Parathyroid adenoma (tissue), 2 donors: Measurements from ENCODE around the gene SPTBN1.

ENCODE experiments used
- H2AFZ ChIP-seq: fragments of 300-600 bp; sonication (generic); one replicate; pipeline ENCODE4 v1.7.0; 2017; ENCODE audit warnings: antibody characterized with exemption, mild to moderate bottlenecking
- H3K27ac ChIP-seq: fragments of 300-600 bp; sonication (generic); one replicate; pipeline ENCODE4 v1.7.0; 2017
- H3K27me3 ChIP-seq: fragments of 300-600 bp; sonication (generic); one replicate; pipeline ENCODE4 v1.7.0; 2017; ENCODE audit warnings: low read length; ENCODE audit not compliant: control insufficient read depth, insufficient read depth
- H3K36me3 ChIP-seq: fragments of 300-600 bp; sonication (generic); one replicate; pipeline ENCODE4 v1.7.0; 2017; ENCODE audit warnings: low read length; ENCODE audit not compliant: control insufficient read depth, insufficient read depth
- H3K4me1 ChIP-seq: fragments of 300-600 bp; sonication (generic); one replicate; pipeline ENCODE4 v1.7.0; 2017; ENCODE audit warnings: control low read depth
- H3K4me2 ChIP-seq: fragments of 300-600 bp; sonication (generic); one replicate; pipeline ENCODE4 v1.7.0; 2017; ENCODE audit warnings: low read length
- H3K4me3 ChIP-seq: fragments of 300-600 bp; sonication (generic); one replicate; pipeline ENCODE4 v1.7.0; 2017; ENCODE audit warnings: low read depth, low read length
- H3K79me2 ChIP-seq: fragments of 300-600 bp; sonication (generic); one replicate; pipeline ENCODE4 v1.7.0; 2017; ENCODE audit warnings: control low read depth
- H3K9ac ChIP-seq: fragments of 300-600 bp; sonication (generic); one replicate; pipeline ENCODE4 v1.7.0; 2017; ENCODE audit warnings: mild to moderate bottlenecking
- H3K9me3 ChIP-seq: fragments of 300-600 bp; sonication (generic); one replicate; pipeline ENCODE4 v1.7.0; 2017; ENCODE audit warnings: low read length; ENCODE audit not compliant: control insufficient read depth
- CTCF ChIP-seq: fragments of 300-600 bp; sonication (generic); IDR thresholded peaks from one replicate; pipeline ENCODE4 v1.7.0; 2017; ENCODE audit warnings: antibody characterized with exemption, mild to moderate bottlenecking
- donor health status: primary hyperparathyroidism.

SPTBN1 gene

DNA sequence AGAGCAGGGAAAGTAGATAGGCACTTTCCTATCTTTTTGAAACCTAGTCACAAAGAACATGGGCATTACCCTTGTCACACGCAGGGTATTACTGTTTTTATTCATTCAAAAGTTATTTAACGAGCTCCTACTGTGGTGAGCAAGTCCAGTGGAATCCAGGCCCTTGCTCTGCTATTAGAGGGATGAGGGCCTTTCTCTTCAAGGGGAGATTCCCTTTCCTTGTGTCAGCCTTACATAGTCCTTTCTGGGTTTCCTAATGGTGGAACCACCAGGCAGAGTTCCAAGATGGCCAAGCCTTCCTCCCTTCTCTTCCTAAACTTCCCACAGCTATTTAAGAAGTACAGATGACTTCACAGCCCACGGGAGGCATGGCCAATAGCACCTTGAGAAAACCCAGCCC is 64.6 kb downstream of the SPTBN1 start:
- Histone ChIP-seq H3K9ac (no peak overlapping the region), H3K4me2 (no peak overlapping the region), H3K79me2 (peaks cover 32% of the 10 kb centered on the region), H3K27me3 (no peaks in the 10 kb centered on the region), H2AFZ (no peak overlapping the region), H3K27ac (no peak overlapping the region), H3K36me3 (no peaks in the 10 kb centered on the region), H3K4me3 (no peak overlapping the region), H3K4me1 (peaks cover 7% of the 10 kb centered on the region), H3K9me3 (no peaks in the 10 kb centered on the region)
- no peak for TF ChIP-seq CTCF

GRCh38 chr2:54522624-54523281 is 66.6 kb downstream of the SPTBN1 start:
- H3K79me2 ChIP-seq, result peaks cover 45% of the 10 kb centered on the region
- H3K9me3 ChIP-seq, result no peaks in the 10 kb centered on the region
- no peak overlapping the region for H3K9ac ChIP-seq
- H2AFZ ChIP-seq, result no peak overlapping the region
- H3K4me1 ChIP-seq, result peaks cover 7% of the 10 kb centered on the region
- TF ChIP-seq CTCF, result peak; percentile 79
- no peak overlapping the region for H3K4me2 ChIP-seq
- no peak overlapping the region for H3K27ac ChIP-seq
- H3K27me3 ChIP-seq, result no peaks in the 10 kb centered on the region
- no peak overlapping the region for H3K4me3 ChIP-seq
- no peaks in the 10 kb centered on the region for H3K36me3 ChIP-seq

GRCh38 chr2:54523324-54523959 is 67.3 kb downstream of the SPTBN1 start:
- peaks cover 7% of the 10 kb centered on the region for H3K4me1 ChIP-seq

DNA sequence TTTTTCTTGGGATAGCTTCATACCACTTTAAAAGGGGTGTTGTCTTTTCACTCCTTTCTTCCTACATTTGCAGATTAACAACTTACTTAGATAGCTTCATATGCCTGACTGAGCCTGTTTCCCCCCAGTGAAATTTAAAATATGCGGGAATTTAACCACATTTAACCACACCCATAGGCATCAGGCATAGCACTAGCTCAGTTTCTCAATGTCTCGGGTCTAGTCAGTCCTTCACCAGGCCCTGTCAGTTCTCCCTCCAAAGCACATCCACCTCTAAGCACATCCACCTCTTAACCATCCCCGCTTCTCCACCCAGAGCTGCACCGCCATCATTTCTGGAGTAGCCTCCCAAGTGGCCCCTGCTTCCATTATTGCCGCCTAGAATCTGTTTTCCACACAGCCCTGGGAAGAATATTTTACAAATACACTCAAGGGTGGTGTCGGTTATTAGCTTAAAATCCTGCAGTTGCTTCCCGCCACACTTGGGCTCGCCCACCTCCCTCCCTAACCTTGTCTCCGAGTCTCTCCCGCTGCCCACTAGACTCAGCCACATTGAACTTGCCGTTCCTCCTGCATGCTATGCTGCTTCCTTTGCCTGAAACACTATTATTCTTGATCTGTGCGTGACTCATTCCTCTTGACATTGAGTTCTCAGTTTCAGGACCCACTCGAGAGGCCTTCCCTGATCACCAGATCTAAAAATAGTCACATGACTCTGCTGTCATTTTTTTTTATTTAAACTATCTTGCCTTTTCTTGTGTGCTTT is 68.3 kb downstream of the SPTBN1 start:
- no peaks in the 10 kb centered on the region for H3K9me3 ChIP-seq
- peaks cover 44% of the 10 kb centered on the region for H3K79me2 ChIP-seq
- H3K4me1 ChIP-seq, result peaks cover 10% of the 10 kb centered on the region
- H3K27ac ChIP-seq, result no peak overlapping the region
- no peak overlapping the region for H3K4me2 ChIP-seq
- H3K9ac ChIP-seq, result no peak overlapping the region
- no peak overlapping the region for H3K4me3 ChIP-seq
- H3K36me3 ChIP-seq, result no peaks in the 10 kb centered on the region
- no peak for TF ChIP-seq CTCF
- H3K27me3 ChIP-seq, result no peaks in the 10 kb centered on the region
- no peak overlapping the region for H2AFZ ChIP-seq

More at GRCh38 chr2:54523324-54523959, 67.3 kb downstream of the SPTBN1 start:
- H3K9ac ChIP-seq, result no peak overlapping the region
- no peaks in the 10 kb centered on the region for H3K9me3 ChIP-seq
- H3K27me3 ChIP-seq, result no peaks in the 10 kb centered on the region
- no peaks in the 10 kb centered on the region for H3K36me3 ChIP-seq
- H3K4me3 ChIP-seq, result no peak overlapping the region
- peaks cover 44% of the 10 kb centered on the region for H3K79me2 ChIP-seq
- H3K27ac ChIP-seq, result no peak overlapping the region
- no peak for TF ChIP-seq CTCF
- H2AFZ ChIP-seq, result no peak overlapping the region
- H3K4me2 ChIP-seq, result no peak overlapping the region
